DOHH2 (cell line): ENCODE results near the gene ADRA2B.

Source experiments
- H3F3A ChIP-seq: fragments of 200-600 bp; sonication (generic), shearing (Covaris generic); 2 replicates; pipeline ENCODE4 v1.6.0; 2016; ENCODE audit warnings: antibody characterized with exemption, mild to moderate bottlenecking; ENCODE audit not compliant: control insufficient read depth, insufficient read depth
- H3K27ac ChIP-seq: fragments of 200-600 bp; sonication (generic); 2 replicates; pipeline ENCODE4 v1.5.1; 2014; ENCODE audit warnings: low read depth, mild to moderate bottlenecking, low read length, moderate library complexity
- H3K27me3 ChIP-seq: fragments of 200-600 bp; sonication (generic); 2 replicates; pipeline ENCODE4 v1.6.1; 2014; ENCODE audit warnings: mild to moderate bottlenecking, low read length, mixed read lengths; ENCODE audit not compliant: control insufficient read depth
- H3K36me3 ChIP-seq: fragments of 200-600 bp; sonication (generic); 2 replicates; pipeline ENCODE4 v1.6.1; 2014; ENCODE audit warnings: mild to moderate bottlenecking, low read length, moderate library complexity, mixed read lengths; ENCODE audit not compliant: control insufficient read depth
- H3K4me1 ChIP-seq: fragments of 200-600 bp; sonication (generic); 2 replicates; pipeline ENCODE4 v1.6.1; 2014; ENCODE audit warnings: mild to moderate bottlenecking, low read length, mixed read lengths; ENCODE audit not compliant: control insufficient read depth
- H3K4me2 ChIP-seq: fragments of 200-600 bp; sonication (generic); 2 replicates; pipeline ENCODE4 v1.6.0; 2014; ENCODE audit warnings: mild to moderate bottlenecking, low read length, moderate library complexity
- H3K4me3 ChIP-seq: fragments of 200-600 bp; sonication (generic); 2 replicates; pipeline ENCODE4 v1.5.1; 2014; ENCODE audit warnings: mild to moderate bottlenecking, low read length, mixed read lengths
- H3K79me2 ChIP-seq: fragments of 200-600 bp; sonication (generic); 2 replicates; pipeline ENCODE4 v1.6.1; 2014; ENCODE audit warnings: mild to moderate bottlenecking, low read length, mixed read lengths; ENCODE audit not compliant: control insufficient read depth
- H3K9me2 ChIP-seq: fragments of 200-600 bp; sonication (generic); replicated peaks from 2 replicates; pipeline ENCODE4 v1.6.1; 2014; ENCODE audit warnings: mild to moderate bottlenecking, low read length, mixed read lengths; ENCODE audit not compliant: control insufficient read depth
- H3K9me3 ChIP-seq: fragments of 200-600 bp; sonication (generic); 2 replicates; pipeline ENCODE4 v1.6.1; 2014; ENCODE audit warnings: antibody characterized with exemption, low read length, mixed read lengths; ENCODE audit not compliant: control insufficient read depth, insufficient read depth
- H4K20me1 ChIP-seq: fragments of 200-600 bp; sonication (generic); 2 replicates; pipeline ENCODE4 v1.6.0; 2014; ENCODE audit warnings: low read depth, mild to moderate bottlenecking, antibody characterized with exemption, low read length, moderate library complexity; ENCODE audit not compliant: control insufficient read depth, insufficient read depth
- CTCF ChIP-seq: fragments of 200-600 bp; sonication (generic); IDR thresholded peaks from one replicate; pipeline ENCODE4 v1.5.1; 2014; ENCODE audit warnings: antibody characterized with exemption, mild to moderate bottlenecking, low read depth, low read length; ENCODE audit not compliant: poor library complexity, severe bottlenecking
- EZH2phosphoT487 ChIP-seq: fragments of 200-600 bp; sonication (generic); IDR thresholded peaks from 2 replicates; pipeline ENCODE4 v1.6.1; 2017; ENCODE audit warnings: borderline replicate concordance, mild to moderate bottlenecking, antibody characterized with exemption, low read length, moderate library complexity, mixed read lengths

Gene ADRA2B

GRCh38 chr2:96131152-96131812 lies 14.9 kb upstream of the ADRA2B start:
- no peaks in the 10 kb centered on the region for H4K20me1 ChIP-seq
- no peak overlapping the region for H3K4me2 ChIP-seq
- no peaks in the 10 kb centered on the region for H3K4me1 ChIP-seq
- no peaks in the 10 kb centered on the region for H3K9me2 ChIP-seq
- no peaks in the 10 kb centered on the region for H3K27me3 ChIP-seq
- no peaks in the 10 kb centered on the region for H3K79me2 ChIP-seq
- TF ChIP-seq CTCF: no peak
- no peak for TF ChIP-seq EZH2phosphoT487
- H3K36me3 ChIP-seq: no peaks in the 10 kb centered on the region
- no peak overlapping the region for H3K4me3 ChIP-seq
- no peaks in the 10 kb centered on the region for H3F3A ChIP-seq
- H3K9me3 ChIP-seq: no peaks in the 10 kb centered on the region
- H3K27ac ChIP-seq: no peak overlapping the region

- H4K20me1 ChIP-seq: no peaks in the 10 kb centered on the region
- H3K4me3 ChIP-seq: no peak overlapping the region
- no peaks in the 10 kb centered on the region for H3K36me3 ChIP-seq
- no peaks in the 10 kb centered on the region for H3K9me2 ChIP-seq
- TF ChIP-seq CTCF: no peak
- TF ChIP-seq EZH2phosphoT487: no peak
- no peak overlapping the region for H3K4me2 ChIP-seq
- H3K4me1 ChIP-seq: no peaks in the 10 kb centered on the region
- H3K79me2 ChIP-seq: no peaks in the 10 kb centered on the region
- H3K27me3 ChIP-seq: no peaks in the 10 kb centered on the region; the same call in 1 of the 2 replicates
- H3K27ac ChIP-seq: no peak overlapping the region
- no peaks in the 10 kb centered on the region for H3K9me3 ChIP-seq
- H3F3A ChIP-seq: no peaks in the 10 kb centered on the region
Observed at GRCh38 chr2:96130483-96130882, 14.1 kb upstream of the ADRA2B start.

GRCh38 chr2:96129528-96130120 lies 13.3 kb upstream of the ADRA2B start:
- no peak overlapping the region for H3K4me2 ChIP-seq
- no peaks in the 10 kb centered on the region for H4K20me1 ChIP-seq
- TF ChIP-seq EZH2phosphoT487 (no peak), CTCF (no peak)

More at GRCh38 chr2:96129528-96130120, 13.3 kb upstream of the ADRA2B start:
- H3K9me3 ChIP-seq: no peaks in the 10 kb centered on the region
- no peaks in the 10 kb centered on the region for H3K79me2 ChIP-seq
- H3K4me3 ChIP-seq: no peak overlapping the region
- H3K27ac ChIP-seq: no peak overlapping the region
- no peaks in the 10 kb centered on the region for H3K36me3 ChIP-seq
- H3K9me2 ChIP-seq: no peaks in the 10 kb centered on the region
- H3F3A ChIP-seq: no peaks in the 10 kb centered on the region
- no peaks in the 10 kb centered on the region; the same call in 1 of the 2 replicates for H3K27me3 ChIP-seq
- H3K4me1 ChIP-seq: no peaks in the 10 kb centered on the region
